HEK293 (cell line): ENCODE data around the gene APOH.

Experiments used
- CTCF ChIA-PET: fragments of 350-600 bp; formaldehyde crosslinking; extraction: SDS; loops from one replicate; lab custom pipeline; 2021; ENCODE audit warnings: antibody characterized with exemption; lab: Yijun Ruan, JAX
- POLR2A ChIA-PET: fragments of 300-600 bp; formaldehyde crosslinking; extraction: SDS; loops from one replicate; lab custom pipeline; 2020; ENCODE audit warnings: antibody characterized with exemption, inconsistent platforms; lab: Yijun Ruan, JAX
- H3K27ac ChIP-seq: fragments of 200-500 bp; sonication (Bioruptor generic); 2 replicates; pipeline ENCODE4 v1.5.1; 2014; ENCODE audit warnings: low read depth, low read length, control low read depth, inconsistent platforms; ENCODE audit errors: extremely low read depth
- H3K36me3 ChIP-seq, 2 experiments: fragments of 200-500 bp in 1 of 2; sonication (Bioruptor generic) in 1 of 2; 1 replicate in 1 of 2; 2 replicates in 1 of 2; pipeline ENCODE4 v1.5.1; 2014 to 2017; ENCODE audit warnings: inconsistent platforms in 2 of 2, low read length in 2 of 2; ENCODE audit not compliant: control insufficient read depth in 2 of 2, insufficient read depth in 1 of 2
- H3K4me1 ChIP-seq: fragments of 200-500 bp; sonication (Bioruptor generic); 2 replicates; pipeline ENCODE4 v1.5.1; 2014; ENCODE audit warnings: mild to moderate bottlenecking, low read length, inconsistent platforms; ENCODE audit not compliant: control insufficient read depth, insufficient read depth
- H3K4me3 ChIP-seq: 2 replicates; pipeline ENCODE4 v1.5.1; 2011; ENCODE audit warnings: low read depth, mild to moderate bottlenecking, control low read depth, low read length, moderate library complexity
- H3K9me3 ChIP-seq: fragments of 200-500 bp; sonication (Bioruptor generic); 2 replicates; pipeline ENCODE4 v1.5.1; 2014; ENCODE audit warnings: low read depth, low read length, inconsistent platforms; ENCODE audit not compliant: control insufficient read depth, insufficient read depth
- GLI2 ChIP-seq: fragments of 450-650 bp; formaldehyde crosslinking; IDR thresholded peaks from 2 replicates; pipeline ENCODE4; 2017; ENCODE audit warnings: missing biosample characterization, missing genetic modification characterization, low read depth, borderline replicate concordance
- HOXC10 ChIP-seq: sonication (generic); formaldehyde crosslinking; IDR thresholded peaks from 2 replicates; pipeline ENCODE4 v1.8.1; 2023; ENCODE audit warnings: mild to moderate bottlenecking, missing genetic modification reagents
- PRDM1 ChIP-seq: fragments of 450-650 bp; formaldehyde crosslinking; IDR thresholded peaks from 2 replicates; pipeline ENCODE4; 2016; ENCODE audit warnings: missing biosample characterization, missing genetic modification characterization
- REPIN1 ChIP-seq: fragments of 450-650 bp; formaldehyde crosslinking; IDR thresholded peaks from 2 replicates; pipeline ENCODE4 v1.5.1; 2017; ENCODE audit warnings: missing biosample characterization, missing genetic modification characterization, low read depth
- SETDB1 ChIP-seq: IDR thresholded peaks from one replicate; pipeline ENCODE4 v1.6.1; 2017; ENCODE audit warnings: mild to moderate bottlenecking, low read length, moderate library complexity, mixed read lengths; ENCODE audit not compliant: insufficient read length
- TRIM28 ChIP-seq: IDR thresholded peaks from 2 replicates; pipeline ENCODE4 v1.6.1; 2011; ENCODE audit warnings: low read length, control low read depth, borderline replicate concordance
- WT1 ChIP-seq: fragments of 450-650 bp; formaldehyde crosslinking; IDR thresholded peaks from 2 replicates; pipeline ENCODE4 v1.5.1; 2016; ENCODE audit warnings: missing biosample characterization, missing genetic modification characterization
- ZBTB17 ChIP-seq: fragments of 450-650 bp; formaldehyde crosslinking; IDR thresholded peaks from 2 replicates; pipeline ENCODE4 v1.5.1; 2016; ENCODE audit warnings: missing biosample characterization, missing genetic modification characterization
- ZBTB21 ChIP-seq: fragments of 450-650 bp; formaldehyde crosslinking; IDR thresholded peaks from 2 replicates; pipeline ENCODE4 v1.5.1; 2017; ENCODE audit warnings: missing biosample characterization, missing genetic modification characterization
- ZFHX2 ChIP-seq: fragments of 450-650 bp; formaldehyde crosslinking; conservative IDR thresholded peaks from 2 replicates; pipeline ENCODE4 v1.5.1; 2016; ENCODE audit warnings: missing biosample characterization, missing genetic modification characterization
- ZNF121 ChIP-seq: fragments of 450-650 bp; formaldehyde crosslinking; IDR thresholded peaks from 2 replicates; pipeline ENCODE4 v1.5.1; 2016; ENCODE audit warnings: missing biosample characterization, missing genetic modification characterization
- ZNF133 ChIP-seq: fragments of 450-650 bp; formaldehyde crosslinking; IDR thresholded peaks from 2 replicates; pipeline ENCODE4 v1.5.1; 2016; ENCODE audit warnings: missing biosample characterization, missing genetic modification characterization
- ZNF19 ChIP-seq: fragments of 450-650 bp; formaldehyde crosslinking; IDR thresholded peaks from 2 replicates; pipeline ENCODE4; 2016; ENCODE audit warnings: missing biosample characterization, missing genetic modification characterization, low read depth
- ZNF202 ChIP-seq: fragments of 450-650 bp; formaldehyde crosslinking; IDR thresholded peaks from 2 replicates; pipeline ENCODE4 v1.5.1; 2016; ENCODE audit warnings: missing biosample characterization, missing genetic modification characterization, borderline replicate concordance
- ZNF223 ChIP-seq: fragments of 450-650 bp; formaldehyde crosslinking; IDR thresholded peaks from 2 replicates; pipeline ENCODE4 v1.5.1; 2016; ENCODE audit warnings: missing biosample characterization, missing genetic modification characterization
- ZNF23 ChIP-seq: fragments of 450-650 bp; formaldehyde crosslinking; IDR thresholded peaks from 2 replicates; pipeline ENCODE4 v1.5.1; 2016; ENCODE audit warnings: missing biosample characterization, missing genetic modification characterization, borderline replicate concordance
- ZNF24 ChIP-seq: fragments of 450-650 bp; formaldehyde crosslinking; IDR thresholded peaks from 2 replicates; pipeline ENCODE4 v1.5.1; 2016; ENCODE audit warnings: missing biosample characterization, missing genetic modification characterization
- ZNF350 ChIP-seq: fragments of 450-650 bp; formaldehyde crosslinking; IDR thresholded peaks from 2 replicates; pipeline ENCODE4 v1.5.0; 2017; ENCODE audit warnings: missing biosample characterization, mild to moderate bottlenecking, missing genetic modification characterization
- ZNF623 ChIP-seq: fragments of 450-650 bp; formaldehyde crosslinking; IDR thresholded peaks from 2 replicates; pipeline ENCODE4 v1.5.1; 2016; ENCODE audit warnings: missing biosample characterization, missing genetic modification characterization
- ZNF629 ChIP-seq: fragments of 450-650 bp; formaldehyde crosslinking; IDR thresholded peaks from 2 replicates; pipeline ENCODE4 v1.5.1; 2017; ENCODE audit warnings: missing biosample characterization, missing genetic modification characterization
- ZNF830 ChIP-seq: fragments of 450-650 bp; IDR thresholded peaks from 2 replicates; pipeline ENCODE4 v1.5.0; 2018; ENCODE audit warnings: missing biosample characterization, missing genetic modification characterization, low read depth, mild to moderate bottlenecking, moderate library complexity
- ZNF843 ChIP-seq: fragments of 450-650 bp; formaldehyde crosslinking; IDR thresholded peaks from 2 replicates; pipeline ENCODE4 v1.5.1; 2016; ENCODE audit warnings: missing biosample characterization, missing genetic modification characterization
- TF ChIP-seq, protein P1 (sequence below): fragments of 450-650 bp; IDR thresholded peaks from 2 replicates; pipeline ENCODE4 v1.5.1; 2018; ENCODE audit warnings: missing biosample characterization, missing genetic modification characterization
- TF ChIP-seq, protein P2 (sequence below): fragments of 450-650 bp; formaldehyde crosslinking; IDR thresholded peaks from 2 replicates; pipeline ENCODE4 v1.5.1; 2016; ENCODE audit warnings: missing biosample characterization, missing genetic modification characterization
- TF ChIP-seq, protein P3 (sequence below): fragments of 450-650 bp; formaldehyde crosslinking; IDR thresholded peaks from 2 replicates; pipeline ENCODE4 v1.5.1; 2017; ENCODE audit warnings: missing biosample characterization, missing genetic modification characterization

The APOH gene, protein sequence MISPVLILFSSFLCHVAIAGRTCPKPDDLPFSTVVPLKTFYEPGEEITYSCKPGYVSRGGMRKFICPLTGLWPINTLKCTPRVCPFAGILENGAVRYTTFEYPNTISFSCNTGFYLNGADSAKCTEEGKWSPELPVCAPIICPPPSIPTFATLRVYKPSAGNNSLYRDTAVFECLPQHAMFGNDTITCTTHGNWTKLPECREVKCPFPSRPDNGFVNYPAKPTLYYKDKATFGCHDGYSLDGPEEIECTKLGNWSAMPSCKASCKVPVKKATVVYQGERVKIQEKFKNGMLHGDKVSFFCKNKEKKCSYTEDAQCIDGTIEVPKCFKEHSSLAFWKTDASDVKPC

DNA sequence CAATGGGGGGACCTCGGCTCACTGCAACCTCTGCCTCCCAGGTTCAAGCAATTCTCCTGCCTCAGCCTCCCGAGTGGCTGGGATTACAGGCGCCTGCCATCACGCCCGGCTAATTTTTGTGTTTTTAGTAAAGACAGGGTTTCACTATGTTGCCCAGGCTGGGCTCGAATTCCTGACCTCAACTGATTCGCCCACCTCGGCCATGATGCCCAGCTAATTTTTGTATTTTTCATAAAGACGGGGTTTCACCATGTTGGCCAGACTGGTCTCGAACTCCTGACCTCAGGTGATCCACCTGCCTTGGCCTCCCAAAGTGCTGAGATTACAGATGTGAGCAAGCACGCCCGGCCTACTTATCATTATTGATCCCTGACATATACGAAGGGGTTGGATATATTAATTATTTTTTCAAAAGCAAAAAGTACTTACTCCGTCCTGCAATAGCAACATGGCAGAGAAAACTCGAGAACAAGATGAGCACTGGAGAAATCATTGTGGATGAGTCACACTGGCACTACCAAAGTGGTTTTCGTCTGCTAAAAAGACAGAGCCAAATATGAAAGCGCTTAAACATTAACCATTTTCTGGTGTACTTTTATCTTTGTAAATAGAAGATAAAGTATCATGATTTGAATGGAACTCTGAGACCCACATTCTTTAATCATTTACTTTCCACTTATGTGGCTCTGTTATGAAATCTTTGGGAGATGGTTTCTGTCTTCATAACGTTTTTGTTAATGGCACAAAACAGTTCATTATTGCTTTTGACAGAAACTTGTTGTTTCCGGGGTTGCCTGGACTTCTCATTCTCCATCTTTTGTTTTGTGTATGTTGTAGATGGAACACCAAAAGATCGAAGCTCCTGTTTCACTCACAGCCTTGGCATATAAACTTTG, at the start of gene APOH:
TSS of gene APOH (minus strand) at position 529 of the 896 bp plus-strand sequence. CDS start at position 493, 36 bp downstream.
- TF ChIP-seq, protein P1, sequence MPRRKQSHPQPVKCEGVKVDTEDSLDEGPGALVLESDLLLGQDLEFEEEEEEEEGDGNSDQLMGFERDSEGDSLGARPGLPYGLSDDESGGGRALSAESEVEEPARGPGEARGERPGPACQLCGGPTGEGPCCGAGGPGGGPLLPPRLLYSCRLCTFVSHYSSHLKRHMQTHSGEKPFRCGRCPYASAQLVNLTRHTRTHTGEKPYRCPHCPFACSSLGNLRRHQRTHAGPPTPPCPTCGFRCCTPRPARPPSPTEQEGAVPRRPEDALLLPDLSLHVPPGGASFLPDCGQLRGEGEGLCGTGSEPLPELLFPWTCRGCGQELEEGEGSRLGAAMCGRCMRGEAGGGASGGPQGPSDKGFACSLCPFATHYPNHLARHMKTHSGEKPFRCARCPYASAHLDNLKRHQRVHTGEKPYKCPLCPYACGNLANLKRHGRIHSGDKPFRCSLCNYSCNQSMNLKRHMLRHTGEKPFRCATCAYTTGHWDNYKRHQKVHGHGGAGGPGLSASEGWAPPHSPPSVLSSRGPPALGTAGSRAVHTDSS (tag by site-specific recombination) = no peak
- TF ChIP-seq SETDB1 (no peak), ZNF19 (no peak), ZNF623 (tag by site-specific recombination) (no peak), GLI2 (tag by site-specific recombination) (no peak), ZBTB21 (tag by site-specific recombination) (no peak), HOXC10 (no peak), ZNF629 (tag by site-specific recombination) (no peak), ZNF133 (tag by site-specific recombination) (no peak), ZNF23 (tag by site-specific recombination) (no peak), ZNF24 (tag by site-specific recombination) (no peak), ZNF830 (tag by site-specific recombination) (no peak), ZNF843 (tag by site-specific recombination) (no peak), ZNF202 (tag by site-specific recombination) (no peak), ZBTB17 (tag by site-specific recombination) (no peak)

DNA sequence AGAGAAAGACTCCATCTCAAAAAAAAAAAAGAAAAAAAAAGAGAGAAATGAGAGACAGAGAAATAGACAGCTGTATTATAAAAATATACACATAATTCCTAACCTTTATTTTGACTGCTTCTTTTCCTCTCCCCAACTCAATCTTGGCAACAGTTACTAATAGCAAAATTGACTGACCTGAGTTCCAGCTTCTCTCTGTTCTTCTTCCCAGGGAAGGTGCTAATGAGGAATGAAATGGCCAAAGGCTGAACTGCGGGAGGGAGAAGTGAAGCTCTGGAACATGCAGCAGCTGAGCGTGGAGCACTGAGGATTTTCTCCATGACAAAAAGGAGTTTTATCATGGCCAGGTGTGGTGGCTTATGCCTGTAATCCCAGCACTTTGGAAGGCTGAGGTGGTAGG, 48.0 kb upstream of the APOH start:
- Histone ChIP-seq H3K27ac (no peak overlapping the region), H3K4me1 (peaks cover 7% of the 10 kb centered on the region; the same call in 1 of the 2 replicates)
- TF ChIP-seq, protein P2, sequence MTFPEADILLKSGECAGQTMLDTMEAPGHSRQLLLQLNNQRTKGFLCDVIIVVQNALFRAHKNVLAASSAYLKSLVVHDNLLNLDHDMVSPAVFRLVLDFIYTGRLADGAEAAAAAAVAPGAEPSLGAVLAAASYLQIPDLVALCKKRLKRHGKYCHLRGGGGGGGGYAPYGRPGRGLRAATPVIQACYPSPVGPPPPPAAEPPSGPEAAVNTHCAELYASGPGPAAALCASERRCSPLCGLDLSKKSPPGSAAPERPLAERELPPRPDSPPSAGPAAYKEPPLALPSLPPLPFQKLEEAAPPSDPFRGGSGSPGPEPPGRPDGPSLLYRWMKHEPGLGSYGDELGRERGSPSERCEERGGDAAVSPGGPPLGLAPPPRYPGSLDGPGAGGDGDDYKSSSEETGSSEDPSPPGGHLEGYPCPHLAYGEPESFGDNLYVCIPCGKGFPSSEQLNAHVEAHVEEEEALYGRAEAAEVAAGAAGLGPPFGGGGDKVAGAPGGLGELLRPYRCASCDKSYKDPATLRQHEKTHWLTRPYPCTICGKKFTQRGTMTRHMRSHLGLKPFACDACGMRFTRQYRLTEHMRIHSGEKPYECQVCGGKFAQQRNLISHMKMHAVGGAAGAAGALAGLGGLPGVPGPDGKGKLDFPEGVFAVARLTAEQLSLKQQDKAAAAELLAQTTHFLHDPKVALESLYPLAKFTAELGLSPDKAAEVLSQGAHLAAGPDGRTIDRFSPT (tag by site-specific recombination) = no peak
- TF ChIP-seq, protein P1 (tag by site-specific recombination) = no peak
- TF ChIP-seq ZNF350 (no peak), ZNF121 (tag by site-specific recombination) (no peak), ZFHX2 (tag by site-specific recombination) (no peak), PRDM1 (tag by site-specific recombination) (no peak), ZNF223 (tag by site-specific recombination) (no peak), REPIN1 (tag by site-specific recombination) (no peak), TRIM28 (no peak), WT1 (tag by site-specific recombination) (no peak)
- TF ChIP-seq, protein P3, sequence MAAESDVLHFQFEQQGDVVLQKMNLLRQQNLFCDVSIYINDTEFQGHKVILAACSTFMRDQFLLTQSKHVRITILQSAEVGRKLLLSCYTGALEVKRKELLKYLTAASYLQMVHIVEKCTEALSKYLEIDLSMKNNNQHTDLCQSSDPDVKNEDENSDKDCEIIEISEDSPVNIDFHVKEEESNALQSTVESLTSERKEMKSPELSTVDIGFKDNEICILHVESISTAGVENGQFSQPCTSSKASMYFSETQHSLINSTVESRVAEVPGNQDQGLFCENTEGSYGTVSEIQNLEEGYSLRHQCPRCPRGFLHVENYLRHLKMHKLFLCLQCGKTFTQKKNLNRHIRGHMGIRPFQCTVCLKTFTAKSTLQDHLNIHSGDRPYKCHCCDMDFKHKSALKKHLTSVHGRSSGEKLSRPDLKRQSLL (tag by site-specific recombination) = no peak
- TF ChIP-seq, all 188 proteins: peak for 0
- Histone ChIP-seq H3K9me3 (no peaks in the 10 kb centered on the region), H3K36me3 (no peaks in the 10 kb centered on the region), H3K4me3 (no peak overlapping the region)
- ChIA-PET CTCF (interaction anchor here (1.2 kb wide), 1 partner anchor 290 kb away, joined by 4 read pairs; no protein-coding TSS in a partner anchor), POLR2A (interaction anchor here (1.5 kb wide), 1 partner anchor 25 kb away, joined by 3 read pairs; the partner anchor contains the start of gene PRKCA)

More for the DNA sequence above, at the start of gene APOH:
- ChIA-PET POLR2A (no interaction called here), CTCF (no interaction called here)
- no peak within 1 kb of the TSS for H3K27ac ChIP-seq
- H3K9me3 ChIP-seq = no peaks in the 10 kb centered on the region
- no peak within 1 kb of the TSS for H3K4me3 ChIP-seq
- no peaks in the 10 kb centered on the region for H3K4me1 ChIP-seq
- no peaks in the 10 kb centered on the region for H3K36me3 ChIP-seq
